Aortic smooth muscle cell (primary cell): ENCODE measurements around the gene CWC27. TPM values are rescaled to one million over a fixed set of nuclear protein-coding genes. Genes with fewer than 3 reads are reported as not detected.

Experiments used
- total RNA-seq: library from RNA; depleted of rRNA; stranded (reverse); fragments of >200 nt; gene quantifications from 2 replicates; pipeline ENCODE4 v1.2.3, GENCODE V29; 2014

CWC27 gene
- total RNA-seq: 12.3 and 12.9 TPM in 2 replicates

GRCh38 chr5:64768358-64769312, at the start of gene CWC27, which contains the start of gene SREK1IP1:
Gene CWC27 (plus strand): TSS chr5:64768930. CDS start chr5:64769147, 217 bp downstream.
Gene SREK1IP1 (minus strand): TSS chr5:64768691. CDS start chr5:64768517, 174 bp downstream.

Other genes with a start within 250 kb of the CWC27 start
- gene SHISAL2B, start 78.4 kb upstream of the CWC27 start, total RNA-seq: not detected in 2 replicates
- gene SREK1IP1, start 239 bp upstream of the CWC27 start, total RNA-seq: 10.4 and 10.6 TPM in 2 replicates